Measurements from ENCODE around the gene KRTAP10-5. TPM values are rescaled to one million over a fixed set of nuclear protein-coding genes. Genes with fewer than 3 reads are reported as not detected.
"Not testable (repeated sequence)": the region's sequence is repeated elsewhere in the genome, so short reads cannot be mapped to it uniquely, and the experiment has no call there.

Gene KRTAP10-5
- total RNA-seq, 4 donors from 2014 or later, result not detected

- WGBS, result 90% methylated on average over 12 of the region's 12 CpGs
- Histone ChIP-seq H3K36me3 (no peaks in the 10 kb centered on the region), H3K27me3 (peaks cover 0 to 49% (median 0%) of the 10 kb centered on the region in 4 donors), H3K27ac (replicated peaks in 1 of 4) (no peak overlapping the region), H3K9me3 (peaks cover 0 to 6% (median 1%) of the 10 kb centered on the region in 4 donors), H3K4me3 (no peak overlapping the region), H3K4me1 (no peaks in the 10 kb centered on the region)
- peak; percentile 77 for DNase-seq (ENCODE audit: extremely low spot score)
- intact Hi-C loops (cut with DNase I), result no loop called here
- TF ChIP-seq POLR2A (IDR thresholded peaks at IDR 0.05; ENCODE audit: low read depth) (no peak), POLR2AphosphoS5 (IDR thresholded peaks at IDR 0.05) (no peak)
Observed at GRCh38 chr21:44594406-44594916, 14.1 kb upstream of the KRTAP10-5 start.

GRCh38 chr21:44593598-44594405 is 13.4 kb upstream of the KRTAP10-5 start:
- Histone ChIP-seq H3K27ac (replicated peaks in 1 of 4) (no peak overlapping the region), H3K4me3 (no peak overlapping the region), H3K9me3 (peaks cover 0 to 2% (median under 1%) of the 10 kb centered on the region in 4 donors), H3K4me1 (no peaks in the 10 kb centered on the region), H3K27me3 (peaks cover 0 to 50% (median 0%) of the 10 kb centered on the region in 4 donors), H3K36me3 (no peaks in the 10 kb centered on the region)
- TF ChIP-seq POLR2AphosphoS5 (IDR thresholded peaks at IDR 0.05), result no peak
- no peak for TF ChIP-seq POLR2A (IDR thresholded peaks at IDR 0.05; ENCODE audit: low read depth)
- no peak for TF ChIP-seq EP300 (IDR thresholded peaks at IDR 0.05)
- no peak for TF ChIP-seq CTCF (IDR thresholded peaks at IDR 0.05)
- peak; percentile 87 for DNase-seq (ENCODE audit: extremely low spot score)
- intact Hi-C loops (cut with DNase I), result no loop called here
- WGBS, result 79% methylated on average over 20 of the region's 20 CpGs

GRCh38 chr21:44592446-44593311 is 12.3 kb upstream of the KRTAP10-5 start, which contains the start of gene KRTAP10-6:
TSS of gene KRTAP10-6 (minus strand) at chr21:44592505. CDS start at chr21:44592484, 21 bp downstream.
- Histone ChIP-seq H3K4me3 (no peak within 1 kb of the TSS), H3K36me3 (no peaks in the 10 kb centered on the region), H3K27ac (replicated peaks in 1 of 4) (no peak within 1 kb of the TSS), H3K9me3 (no peaks in the 10 kb centered on the region), H3K4me1 (no peaks in the 10 kb centered on the region), H3K27me3 (peaks cover 0 to 46% (median 0%) of the 10 kb centered on the region in 4 donors)
- TF ChIP-seq POLR2A (IDR thresholded peaks at IDR 0.05; ENCODE audit: low read depth) (no peak), EP300 (IDR thresholded peaks at IDR 0.05) (no peak), CTCF (IDR thresholded peaks at IDR 0.05) (no peak), POLR2AphosphoS5 (IDR thresholded peaks at IDR 0.05) (no peak)
- WGBS, result 69% methylated on average over 24 of the region's 33 CpGs
- intact Hi-C loops (cut with DNase I), result no loop called here
- DNase-seq (ENCODE audit: extremely low spot score), result peak; percentile 86

- WGBS, result no CpG with 5 or more reads among the region's 4 CpGs
- H3K9me3 ChIP-seq; H3K27ac ChIP-seq (replicated peaks in 1 of 4); H3K36me3 ChIP-seq; intact Hi-C loops (cut with DNase I); H3K4me3 ChIP-seq; H3K4me1 ChIP-seq; DNase-seq (ENCODE audit: extremely low spot score): not testable (repeated sequence)
- H3K27me3 ChIP-seq, result peaks cover 0 to 52% (median 0%) of the 10 kb centered on the region in 4 donors
Observed at GRCh38 chr21:44591801-44592130, 11.4 kb upstream of the KRTAP10-5 start.

- intact Hi-C loops (cut with DNase I); H3K4me3 ChIP-seq; H3K27ac ChIP-seq (replicated peaks in 1 of 4); H3K36me3 ChIP-seq; H3K9me3 ChIP-seq; H3K4me1 ChIP-seq: not testable (repeated sequence)
- peak; percentile 39 for DNase-seq (ENCODE audit: extremely low spot score)
- 60% methylated on average over 2 of the region's 19 CpGs for WGBS
- H3K27me3 ChIP-seq, result peaks cover 0 to 56% (median 0%) of the 10 kb centered on the region in 4 donors
Observed at GRCh38 chr21:44590897-44591800, 10.7 kb upstream of the KRTAP10-5 start.
